ENCODE measurements around the gene TTC27.
"Not testable (repeated sequence)": the region's sequence is repeated elsewhere in the genome, so short reads cannot be mapped to it uniquely, and the experiment has no call there.

The TTC27 gene

DNA sequence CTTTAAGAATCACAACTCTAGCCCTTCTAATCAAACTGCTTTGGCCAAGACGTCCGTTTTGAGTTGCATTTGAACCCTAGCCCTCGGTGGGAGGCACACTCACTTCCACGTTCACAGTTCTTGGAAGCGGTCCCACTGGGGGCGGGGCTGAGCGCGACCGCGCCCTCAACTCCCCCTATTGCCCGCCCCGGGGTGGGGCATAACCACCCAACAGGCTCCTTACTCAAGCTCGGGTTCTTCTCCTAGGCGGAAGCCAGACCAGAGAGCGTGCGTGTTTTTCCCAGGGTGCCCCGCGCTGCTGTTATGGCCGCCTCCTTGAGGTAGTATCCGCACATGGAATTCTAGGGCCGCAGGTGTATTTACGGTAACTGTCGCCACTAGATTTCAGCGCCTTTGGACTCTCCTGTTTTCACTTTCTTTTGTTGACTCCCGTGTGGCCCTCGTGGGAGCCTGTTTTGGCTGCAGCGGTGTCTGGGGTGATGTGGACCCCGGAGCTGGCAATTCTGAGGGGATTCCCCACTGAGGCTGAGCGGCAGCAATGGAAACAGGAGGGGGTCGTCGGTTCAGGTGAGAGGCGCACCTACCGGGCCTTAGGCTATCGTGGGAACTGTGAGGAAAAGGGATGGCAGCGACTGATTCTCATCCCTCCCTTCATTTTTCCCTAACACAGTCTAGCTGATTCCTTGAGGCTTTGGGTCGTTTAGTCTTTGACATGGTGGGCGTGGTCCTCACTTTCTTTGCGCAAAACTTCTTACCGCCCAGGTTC lies at the start of gene TTC27:
Gene TTC27, plus strand, starts transcription at position 237 of the 766 bp plus-strand sequence. Its CDS starts 243 bp downstream, at position 480.
- DNase-seq (ENCODE audit: low read depth) = peak; percentile 73

- no peak for DNase-seq (ENCODE audit: low read depth)
Measured at GRCh38 chr2:32591669-32592463, 36.0 kb upstream of the TTC27 start.

DNA sequence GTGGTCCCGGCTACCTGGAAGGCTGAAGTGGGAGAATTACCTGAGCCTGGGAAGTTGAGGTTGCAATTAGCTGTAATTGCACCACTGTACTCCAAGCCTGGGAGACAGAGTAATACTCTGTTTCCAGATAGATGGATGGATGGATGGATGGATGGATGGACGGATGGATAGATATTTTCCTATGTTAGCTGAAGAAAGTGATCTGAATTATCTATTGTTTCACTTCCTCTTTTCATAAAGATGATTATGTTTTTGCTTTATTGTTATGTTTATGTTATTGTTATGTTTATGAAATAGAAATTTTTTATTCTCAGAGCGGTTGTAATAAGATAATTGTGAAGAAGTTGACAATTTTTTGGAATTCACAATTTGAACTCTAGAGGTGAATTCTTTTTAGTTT lies 33.3 kb upstream of the TTC27 start:
- DNase-seq (ENCODE audit: low read depth) = no peak

DNA sequence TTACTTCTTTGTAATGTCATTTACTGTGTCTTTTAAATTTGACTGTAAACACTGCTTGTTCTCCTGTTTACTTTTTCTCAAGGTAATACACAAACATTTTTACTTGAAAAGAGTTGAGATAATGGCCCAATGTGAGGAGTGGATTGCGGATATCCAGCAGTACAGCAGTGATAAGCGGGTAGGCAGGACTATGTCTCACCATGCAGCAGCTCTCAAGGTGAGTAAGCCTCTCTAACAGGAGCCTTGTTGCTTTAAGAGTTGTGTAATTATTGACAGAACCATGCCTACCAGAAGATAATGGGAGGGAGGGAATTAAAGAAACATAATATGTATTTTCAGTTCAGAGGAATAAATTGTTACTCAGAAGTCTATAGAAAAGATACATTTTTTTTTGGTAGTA lies 16.5 kb upstream of the TTC27 start:
- DNase-seq (ENCODE audit: low read depth) = no peak

DNA sequence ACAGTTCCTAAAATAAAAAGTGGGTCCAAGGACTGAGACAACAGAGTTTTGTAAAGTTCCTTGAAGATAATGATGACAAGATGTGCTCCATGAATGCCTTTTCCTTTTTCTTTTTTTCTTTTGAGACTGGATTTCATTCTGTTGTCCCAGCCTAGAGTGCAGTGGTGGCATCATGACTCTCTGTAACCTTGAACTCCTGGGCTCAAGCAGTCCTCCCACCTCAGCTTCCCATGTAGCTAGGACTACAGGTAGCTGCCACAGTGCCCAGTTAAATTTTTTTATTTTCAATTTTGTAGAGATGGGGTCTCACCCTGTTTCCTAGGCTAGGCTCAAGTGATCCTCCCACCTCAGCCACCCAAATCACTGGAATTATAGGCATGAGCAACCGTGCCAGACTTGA lies 16.1 kb upstream of the TTC27 start:
- no peak for DNase-seq (ENCODE audit: low read depth)

- no peak for DNase-seq (ENCODE audit: low read depth)
Measured at GRCh38 chr2:32614084-32614483, 13.8 kb upstream of the TTC27 start.

DNA sequence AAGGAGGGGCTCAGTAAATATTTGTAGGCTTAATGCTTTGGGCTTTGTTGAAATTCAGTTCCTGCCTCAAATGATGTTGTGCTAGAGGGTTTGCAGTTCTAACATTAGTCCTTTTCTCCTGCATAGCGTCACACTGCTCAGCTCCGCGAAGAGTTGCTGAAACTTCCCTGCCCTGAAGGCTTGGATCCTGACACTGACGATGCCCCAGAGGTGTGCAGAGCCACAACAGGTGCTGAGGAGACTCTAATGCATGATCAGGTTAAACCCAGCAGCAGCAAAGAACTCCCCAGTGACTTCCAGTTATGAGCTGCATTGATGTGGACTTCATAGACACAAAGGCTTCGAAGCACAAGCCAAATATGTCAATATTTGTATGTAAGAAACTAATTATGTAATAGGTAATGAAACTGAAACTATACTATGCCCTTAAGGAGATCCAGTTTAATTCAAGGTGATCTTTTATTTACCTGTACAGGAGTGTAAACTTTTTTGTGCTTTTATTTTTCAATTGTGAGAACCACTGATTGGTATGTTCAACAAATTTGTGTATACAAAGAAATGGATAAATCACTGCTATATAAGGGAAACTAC lies 10.2 kb upstream of the TTC27 start:
- no peak for DNase-seq (ENCODE audit: low read depth)

- no peak for DNase-seq (ENCODE audit: low read depth)
Measured at GRCh38 chr2:32622570-32623310, 5.1 kb upstream of the TTC27 start.

- DNase-seq (ENCODE audit: low read depth) = no peak
Measured at GRCh38 chr2:32623311-32623706, 4.5 kb upstream of the TTC27 start.

DNA sequence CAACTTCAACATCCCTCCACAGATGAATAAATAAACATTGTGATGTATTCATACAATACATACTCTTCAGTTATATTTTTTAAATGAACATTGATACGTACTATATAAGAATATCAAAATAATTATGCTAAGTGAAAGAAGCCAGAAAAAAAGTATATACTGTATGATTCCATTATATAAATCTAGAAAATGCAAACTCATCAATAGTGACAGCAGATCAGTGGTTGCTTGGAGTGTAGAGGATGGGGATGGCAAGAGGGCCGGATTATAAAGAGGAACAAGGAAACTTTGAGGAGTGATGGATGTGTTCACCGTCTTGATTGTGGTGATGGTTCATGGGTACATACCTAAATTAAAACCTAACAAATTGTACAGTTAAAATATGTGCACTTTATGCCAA lies 3.0 kb upstream of the TTC27 start:
- no peak for DNase-seq (ENCODE audit: low read depth)

DNA sequence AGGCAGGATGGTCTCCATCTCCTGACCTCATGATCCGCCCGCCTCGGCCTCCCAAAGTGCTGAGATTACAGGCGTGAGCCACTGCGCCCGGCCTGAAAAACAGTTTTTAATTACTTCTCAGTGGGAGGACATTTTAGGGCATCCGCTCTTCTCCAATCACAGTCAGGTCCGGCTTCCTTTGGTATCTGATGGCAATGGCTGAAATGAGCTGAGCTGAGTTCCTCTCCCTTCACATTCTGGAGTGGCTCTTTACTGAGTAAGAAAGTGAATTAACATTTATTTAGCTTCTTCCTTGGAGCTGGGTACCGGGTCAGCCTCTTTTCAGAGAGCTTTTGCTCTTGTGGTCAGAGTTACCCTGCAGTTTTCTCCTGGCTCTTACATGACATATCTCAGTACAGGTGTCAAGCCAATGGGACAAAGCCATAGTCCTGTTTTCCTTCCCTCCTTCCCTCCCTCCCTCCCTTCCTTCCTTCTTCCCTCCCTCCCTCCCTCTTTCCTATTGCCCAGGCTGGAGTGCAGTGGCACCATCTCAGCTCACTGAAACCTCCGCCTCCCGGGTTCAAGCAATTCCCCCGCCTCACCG lies 1.1 kb upstream of the TTC27 start:
- DNase-seq (ENCODE audit: low read depth) = no peak

DNA sequence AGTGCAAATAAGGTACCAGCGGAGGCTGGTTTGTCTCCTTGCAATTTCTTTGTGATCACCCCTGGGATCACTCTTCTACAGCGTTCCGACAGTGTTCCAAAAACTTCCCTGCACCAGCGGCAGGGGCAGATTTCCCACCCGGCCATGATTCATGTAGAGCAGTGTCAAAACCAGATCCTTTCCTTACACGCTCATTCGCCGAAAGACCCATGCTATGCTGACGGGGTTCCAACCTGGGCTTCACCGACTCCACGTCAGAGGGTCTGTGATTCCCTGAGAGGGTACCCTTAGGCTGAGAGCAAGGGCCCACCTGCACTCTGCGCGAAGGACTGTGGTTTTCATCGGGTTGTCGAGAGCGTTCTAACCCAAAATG lies 423 bp upstream of the TTC27 start:
- DNase-seq (ENCODE audit: low read depth) = no peak

DNA sequence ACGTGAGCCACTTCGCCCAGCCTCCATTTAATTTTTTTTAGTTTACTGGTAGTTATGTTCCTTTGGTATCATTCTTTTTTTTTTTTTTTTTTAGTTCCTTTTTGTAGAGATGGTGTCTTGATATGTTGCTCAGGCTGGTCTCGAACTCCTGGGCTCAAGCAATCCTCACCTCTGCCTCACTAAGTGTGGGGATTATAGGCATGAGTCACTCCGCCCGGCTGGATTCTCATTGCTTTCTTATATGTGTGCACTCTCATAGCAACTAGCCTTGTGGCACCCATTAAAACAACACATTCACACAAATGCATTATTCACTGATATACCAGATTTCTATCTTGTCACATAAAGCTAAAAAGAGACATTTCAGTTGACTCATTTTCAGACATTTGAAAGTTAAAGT lies 4.2 kb downstream of the TTC27 start:
- DNase-seq (ENCODE audit: low read depth) = peak; percentile 20

DNA sequence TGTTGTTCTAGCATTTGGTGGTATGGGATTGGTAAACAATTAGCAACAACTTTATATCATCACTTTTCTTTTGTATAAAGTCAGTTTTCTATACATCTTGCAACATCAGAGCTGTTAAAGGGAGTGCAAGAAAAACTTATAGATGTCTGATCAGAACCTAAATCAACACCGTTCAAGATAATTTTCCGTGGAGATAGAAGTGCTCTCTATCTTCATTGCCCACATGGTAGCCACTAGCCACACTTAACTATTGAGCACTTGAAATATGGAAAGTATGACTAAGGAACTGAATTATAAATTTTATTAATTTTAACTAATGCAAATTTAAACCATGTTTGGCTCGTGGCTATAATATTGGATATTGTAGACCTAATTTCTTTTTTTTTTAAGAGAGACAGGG lies 5.2 kb downstream of the TTC27 start:
- DNase-seq (ENCODE audit: low read depth) = no peak

DNA sequence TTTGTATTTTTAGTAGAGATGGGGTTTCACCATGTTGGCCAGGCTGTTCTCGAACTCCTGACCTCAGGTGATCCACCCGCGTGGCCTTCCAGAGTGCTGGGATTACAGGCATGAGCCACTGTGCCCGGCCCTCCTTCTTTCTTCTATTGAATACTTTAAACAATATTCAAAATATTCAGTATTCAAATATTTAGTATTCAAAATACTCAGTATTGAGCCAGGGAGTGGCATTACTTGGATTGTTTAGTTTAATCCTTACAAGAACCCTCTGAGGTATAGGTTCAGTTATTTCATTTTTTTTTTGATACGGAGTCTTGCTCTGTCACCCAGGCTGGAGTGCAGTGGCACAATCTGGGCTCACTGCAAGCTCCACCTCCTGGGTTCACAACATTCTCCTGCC lies 10.7 kb downstream of the TTC27 start:
- not testable (repeated sequence) for DNase-seq (ENCODE audit: low read depth)

DNA sequence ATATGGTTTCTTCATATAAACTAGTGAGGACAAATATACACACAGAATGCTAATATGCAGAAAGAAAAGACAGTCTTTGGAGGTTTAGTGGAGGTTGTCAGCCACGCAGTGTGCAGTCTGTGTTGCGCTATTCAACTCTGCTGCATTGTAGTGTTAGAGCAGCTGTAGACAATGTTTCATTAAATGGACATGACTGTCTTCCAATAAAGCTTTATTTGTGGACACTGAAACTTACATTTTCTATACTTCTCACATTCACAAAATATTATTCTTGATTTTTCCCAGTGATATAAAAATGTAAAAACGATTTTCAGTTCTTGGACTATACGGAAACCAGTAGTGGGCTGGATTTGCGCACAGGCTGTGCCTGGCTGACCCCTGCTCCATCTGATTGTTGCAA lies 13.3 kb downstream of the TTC27 start:
- DNase-seq (ENCODE audit: low read depth) = no peak

DNA sequence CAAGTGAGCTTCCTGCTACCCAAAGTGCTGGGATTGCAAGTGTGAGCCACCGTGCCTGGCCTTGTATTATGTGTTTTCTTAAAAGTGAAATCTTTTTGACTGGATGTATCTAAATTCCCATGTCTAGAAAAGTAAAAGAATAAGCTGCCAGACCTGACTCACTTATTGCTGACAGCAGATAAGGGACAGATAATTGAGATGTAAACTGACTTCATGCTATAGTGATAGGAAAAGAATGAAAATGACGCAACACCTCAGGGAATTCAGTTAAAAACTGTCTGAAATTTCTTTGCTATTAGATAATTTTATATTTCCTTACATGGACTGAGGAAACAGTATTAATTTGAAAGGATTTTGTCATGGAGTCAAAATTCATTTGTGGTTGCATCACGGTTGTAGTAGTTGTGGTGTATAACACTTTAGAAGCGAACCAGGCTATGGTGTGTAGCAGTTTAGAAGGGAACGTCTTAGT lies 19.4 kb downstream of the TTC27 start:
- peak; percentile 84 for DNase-seq (ENCODE audit: low read depth)

- DNase-seq (ENCODE audit: low read depth) = no peak
Measured at GRCh38 chr2:32652555-32653209, 24.8 kb downstream of the TTC27 start.

DNA sequence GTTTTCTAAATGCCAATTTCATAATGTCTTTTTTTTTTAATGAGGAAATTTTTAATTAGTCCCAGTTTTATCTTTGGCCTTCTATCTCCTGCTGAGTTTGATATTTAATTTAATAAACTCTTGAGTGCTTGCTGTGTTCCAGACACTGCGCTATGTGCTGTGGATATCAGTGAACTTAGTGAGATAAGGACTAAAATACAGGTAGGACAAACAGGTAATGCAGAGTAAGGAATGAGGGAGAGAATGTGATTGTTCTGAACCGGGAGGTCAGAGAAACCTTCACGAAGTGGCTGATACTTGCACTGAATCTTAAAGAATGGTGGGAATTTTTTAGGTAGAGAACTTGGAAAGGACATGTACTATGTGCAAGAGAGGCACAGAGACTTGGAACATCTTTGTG lies 28.2 kb downstream of the TTC27 start:
- DNase-seq (ENCODE audit: low read depth) = no peak

DNA sequence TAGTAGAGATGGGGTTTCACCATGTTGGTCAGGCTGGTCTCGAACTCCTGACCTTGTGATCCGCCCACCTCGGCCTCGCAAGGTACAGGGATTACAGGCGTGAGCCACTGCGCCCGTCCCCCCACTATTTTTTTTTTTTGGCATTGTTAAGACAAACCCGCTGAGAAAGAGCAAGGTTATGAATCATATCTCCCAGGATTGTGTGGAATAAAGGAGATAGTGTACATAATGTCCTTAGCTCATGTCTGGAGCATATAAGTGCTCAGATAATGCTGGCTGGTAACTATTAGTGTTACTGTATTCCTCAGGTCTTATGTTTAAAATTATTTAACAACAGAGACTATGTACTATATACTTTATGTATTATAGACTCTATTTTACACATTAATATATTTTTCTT lies 36.0 kb downstream of the TTC27 start:
- DNase-seq (ENCODE audit: low read depth) = no peak

DNA sequence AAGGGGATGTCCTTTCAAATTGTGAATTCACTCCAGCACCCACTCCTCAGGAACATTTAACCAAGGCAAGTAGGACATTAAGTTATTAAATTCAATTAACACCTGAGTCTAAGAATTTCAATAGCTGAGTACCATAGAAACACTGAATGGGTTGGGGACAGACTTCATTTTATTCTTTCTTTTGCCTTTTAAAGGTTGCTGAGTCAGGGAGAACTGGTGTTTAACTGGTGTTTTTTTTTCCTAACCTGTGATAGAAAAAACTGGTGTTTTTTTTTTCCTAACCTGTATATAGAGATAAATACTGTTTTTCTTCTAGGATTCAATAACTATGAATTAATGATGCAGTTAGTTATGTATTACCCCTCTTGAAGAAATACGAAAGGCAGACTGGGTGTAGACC lies 38.9 kb downstream of the TTC27 start:
- DNase-seq (ENCODE audit: low read depth) = no peak

Measured in HS-5 (cell line).